Lung (tissue), 12 donors: ENCODE measurements around the gene CPB2. TPM values are rescaled to one million over a fixed set of nuclear protein-coding genes. Genes with fewer than 3 reads are reported as not detected.

ENCODE experiments used
- ATAC-seq: fragments of 200-7000 bp; cut with Tn5 transposase; one replicate; pipeline ENCODE4 v1.9.1; 2020; ENCODE audit warnings: moderate number of reproducible peaks; ENCODE audit not compliant: insufficient read depth, low FRiP score
- DNase-seq, 3 donors: peaks; one replicate each; pipeline ENCODE4 v3.0.0-alpha.2; 2013 to 2017
- H3K27ac ChIP-seq, 2 donors: one replicate each; pipeline ENCODE4 v1.5.1; 2013; ENCODE audit warnings: mild to moderate bottlenecking in 2 of 2, moderate library complexity in 2 of 2, control low read depth in 1 of 2, inconsistent platforms in 1 of 2, low read depth in 1 of 2, low read length in 1 of 2
- H3K27me3 ChIP-seq, 3 donors: one replicate each; pipeline ENCODE4 v1.5.1; 2013; ENCODE audit warnings: low read length in 2 of 3; ENCODE audit not compliant: control insufficient read depth in 3 of 3, insufficient read depth in 3 of 3
- H3K36me3 ChIP-seq, 4 donors: one replicate each; pipeline ENCODE4 v1.5.1; 2013; ENCODE audit warnings: low read length in 4 of 4, mild to moderate bottlenecking in 1 of 4, moderate library complexity in 1 of 4; ENCODE audit not compliant: control insufficient read depth in 4 of 4, insufficient read depth in 4 of 4
- H3K4me1 ChIP-seq, 5 donors: one replicate each; pipeline ENCODE4 v1.5.1; 2013; ENCODE audit warnings: low read length in 5 of 5, mild to moderate bottlenecking in 2 of 5, moderate library complexity in 1 of 5; ENCODE audit not compliant: control insufficient read depth in 5 of 5, insufficient read depth in 5 of 5
- H3K4me3 ChIP-seq: one replicate; pipeline ENCODE4 v1.5.1; 2013; ENCODE audit warnings: mild to moderate bottlenecking, control low read depth, moderate library complexity
- H3K9ac ChIP-seq, 2 donors: one replicate each; pipeline ENCODE4 v1.5.1; 2013; ENCODE audit warnings: low read length in 2 of 2, control low read depth in 1 of 2; ENCODE audit not compliant: insufficient read depth in 1 of 2
- H3K9me3 ChIP-seq, 4 donors: one replicate each; pipeline ENCODE4 v1.5.1; 2013; ENCODE audit warnings: low read length in 3 of 4, mild to moderate bottlenecking in 1 of 4, moderate library complexity in 1 of 4; ENCODE audit not compliant: control insufficient read depth in 4 of 4, insufficient read depth in 3 of 4
- WGBS, 2 donors: extraction: QIAGEN DNeasy Blood & Tissue Kit; methylation state at CpG; one replicate each; pipeline ENCODE4 v1.1.7; 2013; 5-methylcytosine and 5-hydroxymethylcytosine counted together
- polyA plus RNA-seq, 2 donors: library from polyadenylated mRNA; stranded (reverse); fragments of 200-250 nt; gene quantifications; one replicate each; pipeline ENCODE4 v1.2.1, GENCODE V29; 2013
- total RNA-seq, 2 donors: library from RNA; depleted of rRNA in 1 of 2; stranded (reverse); fragments of >200 nt in 1 of 2; gene quantifications; one replicate each; pipeline ENCODE4 v1.2.1, GENCODE V29; 2014 to 2021
- TF ChIP-seq, protein P1 (sequence below): IDR thresholded peaks from 2 replicates; pipeline ENCODE4 v1.5.1; 2012; ENCODE audit warnings: mild to moderate bottlenecking; ENCODE audit errors: control extremely low read depth, extremely low read depth
- donor health status: control.
- donor health status: control.
- donor health status: Bipolar disorder and iron deficiency.
- donor health status: healthy.
- donor health status: DM: yes; HTN: yes; CAD: no.

Gene CPB2
- total and polyA plus RNA-seq, 4 donors: 1.7 to 19.7 (median 16.7) TPM; not detected in 1

DNA sequence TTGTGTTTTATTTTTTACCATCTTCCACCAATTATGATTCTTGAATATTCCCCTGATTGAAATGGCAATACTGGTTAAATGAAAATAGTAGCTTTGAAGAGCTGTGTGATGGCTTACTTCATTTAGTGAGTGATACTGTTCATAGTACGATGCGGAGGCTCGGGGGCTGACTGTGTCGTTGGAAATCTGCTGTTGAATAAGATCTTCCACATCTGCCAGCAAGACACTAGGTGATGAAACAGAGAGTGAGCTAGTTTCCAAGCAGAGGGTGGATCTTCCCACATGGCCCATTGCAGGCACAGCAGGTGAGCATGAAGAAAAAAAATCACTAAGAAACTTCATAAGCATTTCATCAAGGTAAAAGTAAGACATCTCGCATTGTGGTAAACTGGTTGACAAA lies 22.5 kb downstream of the CPB2 start:
- DNase-seq (no peak), ATAC-seq (no peak)
- H3K4me3 ChIP-seq: no peak overlapping the region
- H3K9ac ChIP-seq: no peak overlapping the region
- peaks cover 0 to 4% (median 0%) of the 10 kb centered on the region in 4 donors for H3K9me3 ChIP-seq
- TF ChIP-seq, protein P1, sequence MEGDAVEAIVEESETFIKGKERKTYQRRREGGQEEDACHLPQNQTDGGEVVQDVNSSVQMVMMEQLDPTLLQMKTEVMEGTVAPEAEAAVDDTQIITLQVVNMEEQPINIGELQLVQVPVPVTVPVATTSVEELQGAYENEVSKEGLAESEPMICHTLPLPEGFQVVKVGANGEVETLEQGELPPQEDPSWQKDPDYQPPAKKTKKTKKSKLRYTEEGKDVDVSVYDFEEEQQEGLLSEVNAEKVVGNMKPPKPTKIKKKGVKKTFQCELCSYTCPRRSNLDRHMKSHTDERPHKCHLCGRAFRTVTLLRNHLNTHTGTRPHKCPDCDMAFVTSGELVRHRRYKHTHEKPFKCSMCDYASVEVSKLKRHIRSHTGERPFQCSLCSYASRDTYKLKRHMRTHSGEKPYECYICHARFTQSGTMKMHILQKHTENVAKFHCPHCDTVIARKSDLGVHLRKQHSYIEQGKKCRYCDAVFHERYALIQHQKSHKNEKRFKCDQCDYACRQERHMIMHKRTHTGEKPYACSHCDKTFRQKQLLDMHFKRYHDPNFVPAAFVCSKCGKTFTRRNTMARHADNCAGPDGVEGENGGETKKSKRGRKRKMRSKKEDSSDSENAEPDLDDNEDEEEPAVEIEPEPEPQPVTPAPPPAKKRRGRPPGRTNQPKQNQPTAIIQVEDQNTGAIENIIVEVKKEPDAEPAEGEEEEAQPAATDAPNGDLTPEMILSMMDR: no peak
- H3K27ac ChIP-seq: no peak overlapping the region
- no peaks in the 10 kb centered on the region for H3K27me3 ChIP-seq
- no peaks in the 10 kb centered on the region for H3K36me3 ChIP-seq
- 94 to 96% methylated on average over 5 of the region's 5 CpGs for WGBS, 2 donors
- H3K4me1 ChIP-seq: no peaks in the 10 kb centered on the region

DNA sequence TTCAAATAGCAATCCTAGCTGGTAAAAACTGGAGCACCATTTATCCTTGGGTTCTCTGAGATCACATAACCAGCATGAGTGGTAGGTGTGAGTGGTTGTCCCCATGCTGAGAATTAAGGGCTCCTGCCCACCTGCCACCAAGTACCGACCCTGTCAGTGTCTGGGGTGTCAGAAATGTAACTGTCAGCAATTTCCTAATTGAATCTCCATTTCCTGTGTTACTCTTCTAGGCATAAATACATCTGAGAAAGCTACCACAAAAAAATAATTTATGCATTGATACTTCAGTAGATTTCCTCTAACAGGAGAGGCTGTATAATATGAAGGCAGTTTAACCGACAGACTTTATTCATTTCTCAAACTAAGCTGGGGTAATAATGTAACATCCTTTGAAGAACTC lies 25.1 kb downstream of the CPB2 start:
- Histone ChIP-seq H3K27me3 (no peaks in the 10 kb centered on the region), H3K4me3 (no peak overlapping the region), H3K4me1 (no peaks in the 10 kb centered on the region), H3K9me3 (no peaks in the 10 kb centered on the region), H3K36me3 (no peaks in the 10 kb centered on the region), H3K27ac (no peak overlapping the region), H3K9ac (no peak overlapping the region)
- no peak for DNase-seq
- ATAC-seq: no peak
- WGBS, 2 donors: 28 to 49% methylated on average over 2 of the region's 2 CpGs
- TF ChIP-seq, protein P1: no peak

DNA sequence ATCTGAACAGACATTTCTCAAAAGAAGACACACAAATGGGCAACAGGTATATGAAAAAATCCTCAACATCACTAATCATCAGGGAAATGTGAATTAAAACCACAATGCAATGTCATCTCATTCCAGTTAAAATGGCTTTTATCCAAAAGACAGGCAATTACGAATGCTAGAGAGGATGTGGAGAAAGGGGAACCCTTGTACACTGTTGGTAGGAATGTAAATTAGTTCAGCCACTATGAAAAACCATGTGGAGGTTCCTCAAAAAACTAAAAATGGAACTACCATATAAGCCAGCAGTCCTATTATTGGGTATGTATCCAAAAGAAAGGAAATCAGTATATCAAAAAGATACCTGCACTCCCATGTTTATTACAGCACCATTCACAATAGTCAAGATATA lies 27.6 kb downstream of the CPB2 start:
- Histone ChIP-seq H3K4me1 (no peaks in the 10 kb centered on the region), H3K36me3 (no peaks in the 10 kb centered on the region), H3K4me3 (no peak overlapping the region), H3K27me3 (no peaks in the 10 kb centered on the region), H3K27ac (no peak overlapping the region), H3K9ac (no peak overlapping the region), H3K9me3 (no peaks in the 10 kb centered on the region)
- 30 to 43% methylated on average over 1 of the region's 1 CpG for WGBS, 2 donors
- no peak for ATAC-seq
- no peak for DNase-seq
- TF ChIP-seq, protein P1: no peak

DNA sequence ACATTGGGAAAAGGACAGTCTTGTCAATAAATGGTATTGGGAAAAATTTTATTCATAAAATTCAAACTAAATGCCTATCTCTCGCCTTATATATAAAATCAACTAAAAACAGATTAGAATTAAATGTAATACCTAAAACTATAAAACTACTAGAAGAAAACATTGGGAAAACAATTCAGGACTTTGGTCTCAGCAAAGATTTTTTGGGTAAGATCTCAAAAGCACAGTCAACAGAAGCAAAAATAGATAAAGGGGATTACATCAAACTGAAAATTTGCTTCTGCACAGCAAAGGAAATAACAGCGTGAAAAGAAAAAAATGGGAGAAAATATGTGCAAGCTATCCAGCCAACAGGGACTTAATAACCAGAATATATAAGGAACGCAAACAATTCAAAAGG lies 28.0 kb downstream of the CPB2 start:
- no peak for ATAC-seq
- 63 to 95% methylated on average over 3 of the region's 3 CpGs for WGBS, 2 donors
- Histone ChIP-seq H3K27me3 (no peaks in the 10 kb centered on the region), H3K36me3 (no peaks in the 10 kb centered on the region), H3K9ac (no peak overlapping the region), H3K4me3 (no peak overlapping the region), H3K4me1 (no peaks in the 10 kb centered on the region), H3K9me3 (no peaks in the 10 kb centered on the region), H3K27ac (no peak overlapping the region)
- DNase-seq: no peak
- TF ChIP-seq, protein P1: no peak
